ENCODE results near the gene NOBOX. TPM values are rescaled to one million over a fixed set of nuclear protein-coding genes. Genes with fewer than 3 reads are reported as not detected.

The NOBOX gene
- total RNA-seq: not detected
- not detected for total RNA-seq (2013)

GRCh38 chr7:144403649-144404061 lies at the start of gene NOBOX:
NOBOX (minus strand) TSS chr7:144403693.
- ATAC-seq: no peak
- Mint-ChIP-seq H3K4me3 (no peak within 1 kb of the TSS), H3K36me3 (no peaks in the 10 kb centered on the region), H3K4me1 (no peaks in the 10 kb centered on the region), H3K27ac (no peak within 1 kb of the TSS), H3K27me3 (ENCODE audit: low read depth in 2 of 2) (peaks cover 8 to 9% of the 10 kb centered on the region in 2 donors), H3K9me3 (no peaks in the 10 kb centered on the region)
- Histone ChIP-seq H3K9me3 (ENCODE audit: control insufficient read depth, insufficient read depth, low read length) (no peaks in the 10 kb centered on the region), H3K27me3 (ENCODE audit: control insufficient read depth, insufficient read depth, low read length) (no peaks in the 10 kb centered on the region), H3K27ac (ENCODE audit: low read length) (no peak within 1 kb of the TSS), H3K4me1 (ENCODE audit: control insufficient read depth, insufficient read depth, low read length) (peaks cover 8% of the 10 kb centered on the region), H3K36me3 (ENCODE audit: control insufficient read depth, insufficient read depth, low read length) (no peaks in the 10 kb centered on the region), H3K4me3 (ENCODE audit: low read length) (no peak within 1 kb of the TSS)
- intact Hi-C loops (cut with micrococcal nuclease): no loop called here
- TF ChIP-seq CTCF (IDR thresholded peaks at IDR 0.05): no peak
- DNase-seq: no peak
- WGBS (ENCODE audit: insufficient coverage): 95% methylated on average over 35 of the region's 39 CpGs

- ATAC-seq (no peak), DNase-seq (no peak)
- Histone ChIP-seq H3K4me3 (ENCODE audit: low read length) (no peak overlapping the region), H3K9me3 (ENCODE audit: control insufficient read depth, insufficient read depth, low read length) (no peaks in the 10 kb centered on the region), H3K4me1 (ENCODE audit: control insufficient read depth, insufficient read depth, low read length) (no peaks in the 10 kb centered on the region), H3K36me3 (ENCODE audit: control insufficient read depth, insufficient read depth, low read length) (peaks cover 3% of the 10 kb centered on the region), H3K27me3 (ENCODE audit: control insufficient read depth, insufficient read depth, low read length) (no peaks in the 10 kb centered on the region), H3K27ac (ENCODE audit: low read length) (no peak overlapping the region)
- Mint-ChIP-seq H3K27ac (no peak overlapping the region), H3K27me3 (ENCODE audit: low read depth in 2 of 2) (no peaks in the 10 kb centered on the region), H3K36me3 (no peaks in the 10 kb centered on the region), H3K4me1 (peaks cover 0 to 4% of the 10 kb centered on the region in 2 donors), H3K9me3 (no peaks in the 10 kb centered on the region), H3K4me3 (no peak overlapping the region)
- intact Hi-C loops (cut with micrococcal nuclease): no loop called here
- no peak for TF ChIP-seq CTCF (IDR thresholded peaks at IDR 0.05)
- WGBS (ENCODE audit: insufficient coverage): 73% methylated on average over 5 of the region's 5 CpGs
These were observed 48.6 kb upstream of the NOBOX start for GRCh38 chr7:144452064-144452463.

GRCh38 chr7:144445590-144445989 lies 42.1 kb upstream of the NOBOX start:
- ATAC-seq (no peak), DNase-seq (no peak)
- H3K27me3 Mint-ChIP-seq (ENCODE audit: low read depth in 2 of 2): no peaks in the 10 kb centered on the region
- no peak for TF ChIP-seq CTCF (IDR thresholded peaks at IDR 0.05)
- H3K4me3 Mint-ChIP-seq: no peak overlapping the region
- H3K9me3 ChIP-seq (ENCODE audit: control insufficient read depth, insufficient read depth, low read length): no peaks in the 10 kb centered on the region
- no peaks in the 10 kb centered on the region for H3K27me3 ChIP-seq (ENCODE audit: control insufficient read depth, insufficient read depth, low read length)
- 100% methylated on average over 1 of the region's 1 CpG for WGBS (ENCODE audit: insufficient coverage)
- intact Hi-C loops (cut with micrococcal nuclease): no loop called here
- no peak overlapping the region for H3K27ac Mint-ChIP-seq
- no peak overlapping the region for H3K4me3 ChIP-seq (ENCODE audit: low read length)
- no peak overlapping the region for H3K27ac ChIP-seq (ENCODE audit: low read length)
- no peaks in the 10 kb centered on the region for H3K4me1 ChIP-seq (ENCODE audit: control insufficient read depth, insufficient read depth, low read length)
- H3K36me3 ChIP-seq (ENCODE audit: control insufficient read depth, insufficient read depth, low read length): no peaks in the 10 kb centered on the region
- no peaks in the 10 kb centered on the region for H3K9me3 Mint-ChIP-seq
- H3K4me1 Mint-ChIP-seq: no peaks in the 10 kb centered on the region
- H3K36me3 Mint-ChIP-seq: no peaks in the 10 kb centered on the region

- 87% methylated on average over 5 of the region's 5 CpGs for whole genome bisulfite sequencing (ENCODE audit: insufficient coverage)
- ATAC-seq (no peak), DNase-seq (no peak)
- no peak for TF ChIP-seq CTCF (IDR thresholded peaks at IDR 0.05)
- Mint-ChIP-seq H3K4me1 (no peaks in the 10 kb centered on the region), H3K4me3 (no peak overlapping the region), H3K9me3 (no peaks in the 10 kb centered on the region), H3K27ac (no peak overlapping the region), H3K36me3 (no peaks in the 10 kb centered on the region), H3K27me3 (ENCODE audit: low read depth in 2 of 2) (no peaks in the 10 kb centered on the region)
- Histone ChIP-seq H3K27ac (ENCODE audit: low read length) (no peak overlapping the region), H3K4me3 (ENCODE audit: low read length) (no peak overlapping the region), H3K27me3 (ENCODE audit: control insufficient read depth, insufficient read depth, low read length) (no peaks in the 10 kb centered on the region), H3K4me1 (ENCODE audit: control insufficient read depth, insufficient read depth, low read length) (no peaks in the 10 kb centered on the region), H3K9me3 (ENCODE audit: control insufficient read depth, insufficient read depth, low read length) (no peaks in the 10 kb centered on the region), H3K36me3 (ENCODE audit: control insufficient read depth, insufficient read depth, low read length) (no peaks in the 10 kb centered on the region)
- intact Hi-C loops (cut with micrococcal nuclease): no loop called here
These were observed 36.3 kb upstream of the NOBOX start for GRCh38 chr7:144439717-144440205.

Measured in natural killer cell (primary cell).